ENCODE measurements around the gene LRATD1. TPM values are rescaled to one million over a fixed set of nuclear protein-coding genes. Genes with fewer than 3 reads are reported as not detected.

LRATD1 gene
- total RNA-seq, 1 donor from 2014 or later = 8.9 TPM

- Histone ChIP-seq H3K27me3 (no peaks in the 10 kb centered on the region), H3K4me3 (no peak overlapping the region), H3K27ac (no peak overlapping the region), H3K36me3 (no peaks in the 10 kb centered on the region), H3K4me1 (no peaks in the 10 kb centered on the region), H3K9me3 (no peaks in the 10 kb centered on the region)
- DNase-seq (no peak), ATAC-seq (no peak)
- intact Hi-C loops (cut with DNase I) = no loop called here
- no peak for TF ChIP-seq CTCF (IDR thresholded peaks at IDR 0.05)
Observed at GRCh38 chr2:14681608-14682007, 49.1 kb downstream of the LRATD1 start.
